WTC11 (cell line): ENCODE results near the gene OR11A1.

Experiments
- ELF4 ChIP-seq: sonication (generic); formaldehyde crosslinking; IDR thresholded peaks from 2 replicates; pipeline ENCODE4 v1.8.1; 2022; ENCODE audit warnings: low read depth, mild to moderate bottlenecking, moderate library complexity, missing genetic modification reagents
- JUN ChIP-seq: sonication (generic); formaldehyde crosslinking; IDR thresholded peaks from 2 replicates; pipeline ENCODE4 v1.8.0; 2023; ENCODE audit warnings: mild to moderate bottlenecking, missing genetic modification reagents
- RELA ChIP-seq: sonication (generic); formaldehyde crosslinking; IDR thresholded peaks from 2 replicates; pipeline ENCODE4 v1.8.1; 2022; ENCODE audit warnings: missing genetic modification reagents, mild to moderate bottlenecking, borderline replicate concordance
- ZNF396 ChIP-seq: fragments of 250-450 bp; sonication (Bioruptor Pico); IDR thresholded peaks from 2 replicates; pipeline ENCODE4 v1.8.0; 2021; ENCODE audit warnings: mild to moderate bottlenecking, moderate library complexity, borderline replicate concordance
- TF ChIP-seq, protein P1 (sequence below): sonication (generic); formaldehyde crosslinking; IDR thresholded peaks from 2 replicates; pipeline ENCODE4 v1.8.0; 2022; ENCODE audit warnings: mild to moderate bottlenecking, missing genetic modification reagents
- TF ChIP-seq, protein P2 (sequence below): fragments of 200-600 bp; IDR thresholded peaks from 2 replicates; pipeline ENCODE4 v1.8.0; 2022; ENCODE audit warnings: antibody characterized with exemption
- TF ChIP-seq, protein P3 (sequence below): sonication (generic); formaldehyde crosslinking; IDR thresholded peaks from 2 replicates; pipeline ENCODE4 v1.8.0; 2022; ENCODE audit warnings: mild to moderate bottlenecking, missing genetic modification reagents
- TF ChIP-seq, protein P4 (sequence below): sonication (generic); formaldehyde crosslinking; IDR thresholded peaks from 2 replicates; pipeline ENCODE4 v1.8.1; 2023; ENCODE audit warnings: mild to moderate bottlenecking, missing genetic modification reagents, moderate library complexity
- TF ChIP-seq, protein P5 (sequence below): sonication (generic); formaldehyde crosslinking; IDR thresholded peaks from 2 replicates; pipeline ENCODE4 v1.8.1; 2023; ENCODE audit warnings: mild to moderate bottlenecking, missing genetic modification reagents, moderate library complexity
- TF ChIP-seq, protein P6 (sequence below): sonication (generic); formaldehyde crosslinking; IDR thresholded peaks from 2 replicates; pipeline ENCODE4 v1.8.1; 2023; ENCODE audit warnings: mild to moderate bottlenecking, missing genetic modification reagents
- TF ChIP-seq, protein P7 (sequence below): sonication (generic); formaldehyde crosslinking; IDR thresholded peaks from 2 replicates; pipeline ENCODE4 v1.8.0; 2022; ENCODE audit warnings: mild to moderate bottlenecking, missing genetic modification reagents

DNA sequence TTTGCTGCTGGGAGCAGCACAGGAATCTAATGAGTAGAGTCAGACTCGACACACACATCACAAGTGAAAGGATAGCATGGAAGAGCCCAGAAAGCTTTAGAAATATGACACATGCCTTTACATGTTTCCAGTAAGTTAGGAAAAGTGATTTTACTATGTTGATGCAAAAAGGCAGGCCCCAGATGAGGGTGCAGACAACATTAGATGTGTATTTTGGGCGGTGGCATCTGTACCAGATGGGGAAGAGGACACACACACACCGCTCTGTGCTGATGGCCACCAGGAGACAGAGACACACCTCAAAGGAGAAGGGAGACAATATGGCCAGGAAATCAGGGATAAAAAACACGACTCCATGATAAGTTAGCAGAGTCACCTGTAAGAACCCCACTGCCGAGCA is 30.3 kb upstream of the OR11A1 start:
- TF ChIP-seq, protein P1, sequence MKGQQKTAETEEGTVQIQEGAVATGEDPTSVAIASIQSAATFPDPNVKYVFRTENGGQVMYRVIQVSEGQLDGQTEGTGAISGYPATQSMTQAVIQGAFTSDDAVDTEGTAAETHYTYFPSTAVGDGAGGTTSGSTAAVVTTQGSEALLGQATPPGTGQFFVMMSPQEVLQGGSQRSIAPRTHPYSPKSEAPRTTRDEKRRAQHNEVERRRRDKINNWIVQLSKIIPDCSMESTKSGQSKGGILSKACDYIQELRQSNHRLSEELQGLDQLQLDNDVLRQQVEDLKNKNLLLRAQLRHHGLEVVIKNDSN (CRISPR knock-in tag), result no peak
- TF ChIP-seq, protein P2, sequence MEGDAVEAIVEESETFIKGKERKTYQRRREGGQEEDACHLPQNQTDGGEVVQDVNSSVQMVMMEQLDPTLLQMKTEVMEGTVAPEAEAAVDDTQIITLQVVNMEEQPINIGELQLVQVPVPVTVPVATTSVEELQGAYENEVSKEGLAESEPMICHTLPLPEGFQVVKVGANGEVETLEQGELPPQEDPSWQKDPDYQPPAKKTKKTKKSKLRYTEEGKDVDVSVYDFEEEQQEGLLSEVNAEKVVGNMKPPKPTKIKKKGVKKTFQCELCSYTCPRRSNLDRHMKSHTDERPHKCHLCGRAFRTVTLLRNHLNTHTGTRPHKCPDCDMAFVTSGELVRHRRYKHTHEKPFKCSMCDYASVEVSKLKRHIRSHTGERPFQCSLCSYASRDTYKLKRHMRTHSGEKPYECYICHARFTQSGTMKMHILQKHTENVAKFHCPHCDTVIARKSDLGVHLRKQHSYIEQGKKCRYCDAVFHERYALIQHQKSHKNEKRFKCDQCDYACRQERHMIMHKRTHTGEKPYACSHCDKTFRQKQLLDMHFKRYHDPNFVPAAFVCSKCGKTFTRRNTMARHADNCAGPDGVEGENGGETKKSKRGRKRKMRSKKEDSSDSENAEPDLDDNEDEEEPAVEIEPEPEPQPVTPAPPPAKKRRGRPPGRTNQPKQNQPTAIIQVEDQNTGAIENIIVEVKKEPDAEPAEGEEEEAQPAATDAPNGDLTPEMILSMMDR, result no peak
- TF ChIP-seq RELA (CRISPR knock-in tag) (no peak), ZNF396 (CRISPR knock-in tag) (no peak), ELF4 (no peak), JUN (CRISPR knock-in tag) (no peak)
- TF ChIP-seq, protein P3, sequence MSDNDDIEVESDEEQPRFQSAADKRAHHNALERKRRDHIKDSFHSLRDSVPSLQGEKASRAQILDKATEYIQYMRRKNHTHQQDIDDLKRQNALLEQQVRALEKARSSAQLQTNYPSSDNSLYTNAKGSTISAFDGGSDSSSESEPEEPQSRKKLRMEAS, result no peak
- TF ChIP-seq, protein P4, sequence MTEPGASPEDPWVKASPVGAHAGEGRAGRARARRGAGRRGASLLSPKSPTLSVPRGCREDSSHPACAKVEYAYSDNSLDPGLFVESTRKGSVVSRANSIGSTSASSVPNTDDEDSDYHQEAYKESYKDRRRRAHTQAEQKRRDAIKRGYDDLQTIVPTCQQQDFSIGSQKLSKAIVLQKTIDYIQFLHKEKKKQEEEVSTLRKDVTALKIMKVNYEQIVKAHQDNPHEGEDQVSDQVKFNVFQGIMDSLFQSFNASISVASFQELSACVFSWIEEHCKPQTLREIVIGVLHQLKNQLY, result no peak
- TF ChIP-seq, protein P5, sequence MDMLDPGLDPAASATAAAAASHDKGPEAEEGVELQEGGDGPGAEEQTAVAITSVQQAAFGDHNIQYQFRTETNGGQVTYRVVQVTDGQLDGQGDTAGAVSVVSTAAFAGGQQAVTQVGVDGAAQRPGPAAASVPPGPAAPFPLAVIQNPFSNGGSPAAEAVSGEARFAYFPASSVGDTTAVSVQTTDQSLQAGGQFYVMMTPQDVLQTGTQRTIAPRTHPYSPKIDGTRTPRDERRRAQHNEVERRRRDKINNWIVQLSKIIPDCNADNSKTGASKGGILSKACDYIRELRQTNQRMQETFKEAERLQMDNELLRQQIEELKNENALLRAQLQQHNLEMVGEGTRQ (CRISPR knock-in tag), result no peak
- TF ChIP-seq, protein P6, sequence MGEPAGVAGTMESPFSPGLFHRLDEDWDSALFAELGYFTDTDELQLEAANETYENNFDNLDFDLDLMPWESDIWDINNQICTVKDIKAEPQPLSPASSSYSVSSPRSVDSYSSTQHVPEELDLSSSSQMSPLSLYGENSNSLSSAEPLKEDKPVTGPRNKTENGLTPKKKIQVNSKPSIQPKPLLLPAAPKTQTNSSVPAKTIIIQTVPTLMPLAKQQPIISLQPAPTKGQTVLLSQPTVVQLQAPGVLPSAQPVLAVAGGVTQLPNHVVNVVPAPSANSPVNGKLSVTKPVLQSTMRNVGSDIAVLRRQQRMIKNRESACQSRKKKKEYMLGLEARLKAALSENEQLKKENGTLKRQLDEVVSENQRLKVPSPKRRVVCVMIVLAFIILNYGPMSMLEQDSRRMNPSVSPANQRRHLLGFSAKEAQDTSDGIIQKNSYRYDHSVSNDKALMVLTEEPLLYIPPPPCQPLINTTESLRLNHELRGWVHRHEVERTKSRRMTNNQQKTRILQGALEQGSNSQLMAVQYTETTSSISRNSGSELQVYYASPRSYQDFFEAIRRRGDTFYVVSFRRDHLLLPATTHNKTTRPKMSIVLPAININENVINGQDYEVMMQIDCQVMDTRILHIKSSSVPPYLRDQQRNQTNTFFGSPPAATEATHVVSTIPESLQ (CRISPR knock-in tag), result no peak
- TF ChIP-seq, protein P7, sequence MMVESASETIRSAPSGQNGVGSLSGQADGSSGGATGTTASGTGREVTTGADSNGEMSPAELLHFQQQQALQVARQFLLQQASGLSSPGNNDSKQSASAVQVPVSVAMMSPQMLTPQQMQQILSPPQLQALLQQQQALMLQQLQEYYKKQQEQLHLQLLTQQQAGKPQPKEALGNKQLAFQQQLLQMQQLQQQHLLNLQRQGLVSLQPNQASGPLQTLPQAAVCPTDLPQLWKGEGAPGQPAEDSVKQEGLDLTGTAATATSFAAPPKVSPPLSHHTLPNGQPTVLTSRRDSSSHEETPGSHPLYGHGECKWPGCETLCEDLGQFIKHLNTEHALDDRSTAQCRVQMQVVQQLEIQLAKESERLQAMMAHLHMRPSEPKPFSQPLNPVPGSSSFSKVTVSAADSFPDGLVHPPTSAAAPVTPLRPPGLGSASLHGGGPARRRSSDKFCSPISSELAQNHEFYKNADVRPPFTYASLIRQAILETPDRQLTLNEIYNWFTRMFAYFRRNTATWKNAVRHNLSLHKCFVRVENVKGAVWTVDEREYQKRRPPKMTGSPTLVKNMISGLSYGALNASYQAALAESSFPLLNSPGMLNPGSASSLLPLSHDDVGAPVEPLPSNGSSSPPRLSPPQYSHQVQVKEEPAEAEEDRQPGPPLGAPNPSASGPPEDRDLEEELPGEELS (CRISPR knock-in tag), result no peak
